Placental pericyte (primary cell): ENCODE results near the gene TENT4B. TPM values are rescaled to one million over a fixed set of nuclear protein-coding genes. Genes with fewer than 3 reads are reported as not detected.

Experiments
- small RNA-seq: library from RNA; depleted of rRNA; stranded (forward); fragments of <200 nt; gene quantifications from one replicate; pipeline ENCODE3, GENCODE V24; 2012; ENCODE audit warnings: low replicate concordance
- total RNA-seq: library from RNA; depleted of rRNA; stranded (reverse); fragments of >200 nt; gene quantifications from 2 replicates; pipeline ENCODE4 v1.2.3, GENCODE V29; 2012

Gene TENT4B
- 12.6 and 14.2 TPM in 2 replicates for total RNA-seq

GRCh38 chr16:50152807-50153595, at the start of gene TENT4B:
TENT4B (plus strand) TSS chr16:50153306; CDS start chr16:50153622, 316 bp downstream.

GRCh38 chr16:50266337-50267091, 113.4 kb downstream of the TENT4B start, which contains the start of gene ADCY7:
ADCY7 (plus strand) TSS chr16:50266551; CDS start chr16:50288180, 21,629 bp downstream.

Small RNAs within 50 kb of the gene (small RNA-seq; reads per million reads assigned to genes)
- gene RF00156, result 2.3 reads per million, percentile 72 among the genes with 10 or more reads in this experiment
- gene RPL10P14, result 0.10 reads per million

Other genes with a start within 250 kb of the TENT4B start
- gene CNEP1R1, start 128.1 kb upstream of the TENT4B start, total RNA-seq, result 16.0 and 34.5 TPM in 2 replicates
- 27.1 and 42.8 TPM in 2 replicates for gene HEATR3, start 87.3 kb upstream of the TENT4B start, total RNA-seq
- gene ADCY7, start 113.2 kb downstream of the TENT4B start, total RNA-seq, result 29.5 and 30.6 TPM in 2 replicates
- gene BRD7, start 215.7 kb downstream of the TENT4B start, total RNA-seq, result 31.4 and 38.3 TPM in 2 replicates